Inflammatory macrophage (primary cell): ENCODE measurements around the gene HRK.

Source experiments
- DNase-seq, 2 donors: peaks; one replicate each; pipeline ENCODE4 v3.0.0-alpha.2; 2020 to 2022
- total RNA-seq, 18 experiments: gene quantifications; one replicate each; lab custom pipeline; 2026; ENCODE audit warnings: mixed read lengths in 6 of 18, inconsistent platforms in 2 of 18; lab: John Stamatoyannopoulos, UW

The HRK gene
- total RNA-seq = 0.07 to 4.5 (median 0.71) reads per million in 18 experiments

DNA sequence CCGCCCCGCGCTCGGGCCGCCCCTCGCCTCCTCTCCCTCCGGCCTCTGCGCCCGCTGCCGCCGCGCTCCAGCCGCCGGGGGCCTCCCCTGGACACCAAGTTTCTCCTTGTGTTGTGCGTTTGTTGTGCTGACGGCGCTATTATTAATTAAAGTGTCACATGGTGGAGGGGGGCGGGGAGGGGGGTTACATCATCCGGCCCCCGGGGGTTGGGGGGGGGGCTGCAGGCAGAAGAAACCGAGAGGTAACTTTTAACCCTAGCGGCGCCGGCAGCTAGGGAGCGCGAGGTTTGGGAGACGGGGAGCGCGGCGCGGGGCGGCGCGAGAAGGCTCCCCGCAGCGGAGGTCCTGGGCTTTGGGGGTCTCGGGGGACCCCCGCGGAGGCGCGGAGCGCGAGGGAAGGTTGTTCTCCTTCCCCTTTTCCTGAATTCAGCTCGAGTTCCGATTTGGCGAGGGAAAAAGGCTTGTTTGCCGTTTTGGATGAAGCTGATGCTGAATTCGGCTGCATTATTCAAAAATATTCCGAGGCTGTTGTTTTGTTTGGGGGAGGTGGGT is at the start of gene HRK:
TSS of gene HRK (minus strand) at position 117 of the 552 bp plus-strand sequence. CDS start 134 bp downstream, outside the sequence.
- no peak for DNase-seq

DNA sequence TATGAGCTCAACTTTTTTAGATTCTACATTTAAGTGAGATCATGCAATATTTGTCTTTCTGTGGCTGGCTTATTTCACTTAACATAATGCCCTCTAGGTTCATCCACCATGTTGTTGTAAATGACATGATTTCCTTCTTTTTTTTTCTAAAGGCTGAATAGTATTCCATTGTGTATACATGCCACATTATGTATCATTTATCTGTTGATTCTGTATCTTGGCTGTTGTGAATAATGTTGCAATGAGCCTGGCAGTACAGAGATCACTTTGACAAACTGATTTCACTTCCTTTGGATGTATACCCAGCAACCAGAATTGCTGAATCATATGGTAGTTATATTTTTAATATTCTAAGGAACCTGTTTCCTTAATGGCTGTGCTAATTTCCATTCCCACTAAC is 48.6 kb upstream of the HRK start:
- peak in 1 of 2 donors; percentile 12 for DNase-seq

DNA sequence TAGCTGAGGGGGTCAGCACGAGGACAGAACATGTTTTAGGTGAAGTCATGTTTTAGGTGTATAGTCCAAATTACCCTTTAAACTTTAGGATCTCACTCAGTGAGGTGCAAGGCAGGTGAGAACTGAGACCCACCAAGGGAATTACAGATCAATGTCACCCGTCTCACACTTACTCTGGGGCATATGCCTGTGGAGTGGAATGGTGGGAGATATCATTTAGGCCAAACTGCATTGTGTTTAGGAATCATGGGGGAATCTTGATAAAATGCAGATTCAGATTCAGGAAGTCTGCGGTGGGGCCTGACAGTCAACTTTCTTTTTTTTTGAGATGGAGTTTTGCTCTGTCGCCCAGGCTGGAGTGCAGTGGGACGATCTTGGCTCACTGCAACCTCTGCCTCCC is 47.3 kb upstream of the HRK start:
- no peak for DNase-seq

DNA sequence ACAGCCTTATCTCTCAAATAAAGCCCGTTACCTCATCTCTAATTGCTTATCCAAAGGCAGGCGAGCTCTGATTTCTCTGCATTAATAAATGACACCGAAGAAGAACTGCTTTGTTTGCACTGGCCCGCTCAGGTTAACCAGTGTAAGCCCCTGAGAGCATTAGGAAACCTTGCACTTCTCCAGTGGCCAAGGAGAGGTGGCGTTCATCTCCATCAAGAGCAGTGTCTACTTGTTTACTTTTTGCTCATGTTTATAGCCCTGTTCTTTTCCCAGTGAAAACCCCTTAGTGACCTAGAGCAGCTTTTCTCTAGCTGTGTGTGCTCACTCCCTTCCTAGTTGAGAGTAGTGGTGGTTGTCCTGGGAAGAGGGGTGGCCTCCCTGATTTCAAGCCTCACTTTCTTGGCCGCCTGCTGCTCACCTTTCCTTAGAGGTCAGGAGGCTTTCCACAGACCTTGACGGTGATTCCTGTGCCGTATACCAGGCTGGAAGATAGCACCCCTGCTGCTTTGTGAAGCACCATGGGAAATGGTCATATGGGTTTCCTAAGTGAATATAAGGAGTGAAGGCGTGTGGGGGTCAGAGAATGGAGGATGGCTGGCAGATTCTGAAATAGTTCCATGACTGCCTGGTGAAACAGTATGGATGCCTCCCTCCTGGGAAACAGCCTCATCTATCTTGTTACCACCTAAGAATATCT is 46.2 kb upstream of the HRK start:
- no peak for DNase-seq

DNA sequence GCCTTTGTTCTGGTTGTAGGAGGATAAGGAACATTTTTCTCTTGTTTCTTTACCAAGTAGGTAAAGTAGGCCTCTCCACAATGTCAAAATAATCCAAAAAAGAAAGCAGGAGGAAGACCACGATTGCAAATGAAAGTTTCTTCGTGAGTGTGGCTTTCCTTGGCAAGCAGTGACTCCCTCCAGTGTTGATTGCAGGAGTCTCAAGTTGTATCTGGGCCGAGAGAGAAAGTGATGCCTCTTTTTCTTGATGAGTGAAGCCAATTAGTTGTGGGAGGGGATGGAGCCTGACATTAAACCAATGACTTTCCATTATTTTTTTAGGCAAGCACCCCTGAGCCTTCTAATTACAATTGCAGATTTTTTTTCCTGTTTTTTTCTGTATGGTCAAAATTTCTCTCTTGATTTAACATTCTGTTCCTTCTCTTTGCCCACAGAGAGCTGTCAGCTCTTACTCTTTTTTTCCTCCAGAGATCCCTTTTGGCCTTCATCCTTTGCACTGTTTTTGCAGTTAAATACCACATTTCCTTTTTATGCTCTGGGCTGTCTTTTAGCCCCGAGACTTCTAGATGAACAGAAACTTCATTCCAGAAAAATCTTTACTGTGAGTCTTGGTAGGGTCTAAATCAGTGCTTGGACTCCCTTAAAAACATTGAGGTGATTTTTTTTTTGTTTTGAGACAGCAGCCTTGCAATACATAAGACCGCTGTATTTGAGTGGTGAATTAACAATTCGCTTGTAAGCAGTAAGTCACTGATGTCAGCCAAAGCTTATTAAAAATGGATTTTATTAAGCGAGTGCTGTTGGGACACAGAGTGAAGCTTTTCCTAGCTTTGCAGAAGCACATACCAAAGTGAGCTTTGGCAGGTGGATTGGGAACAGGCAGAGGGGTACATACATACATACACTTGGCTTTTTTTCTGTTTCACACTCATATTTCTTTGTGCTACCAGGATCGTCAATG is 45.3 kb upstream of the HRK start:
- no peak for DNase-seq

DNA sequence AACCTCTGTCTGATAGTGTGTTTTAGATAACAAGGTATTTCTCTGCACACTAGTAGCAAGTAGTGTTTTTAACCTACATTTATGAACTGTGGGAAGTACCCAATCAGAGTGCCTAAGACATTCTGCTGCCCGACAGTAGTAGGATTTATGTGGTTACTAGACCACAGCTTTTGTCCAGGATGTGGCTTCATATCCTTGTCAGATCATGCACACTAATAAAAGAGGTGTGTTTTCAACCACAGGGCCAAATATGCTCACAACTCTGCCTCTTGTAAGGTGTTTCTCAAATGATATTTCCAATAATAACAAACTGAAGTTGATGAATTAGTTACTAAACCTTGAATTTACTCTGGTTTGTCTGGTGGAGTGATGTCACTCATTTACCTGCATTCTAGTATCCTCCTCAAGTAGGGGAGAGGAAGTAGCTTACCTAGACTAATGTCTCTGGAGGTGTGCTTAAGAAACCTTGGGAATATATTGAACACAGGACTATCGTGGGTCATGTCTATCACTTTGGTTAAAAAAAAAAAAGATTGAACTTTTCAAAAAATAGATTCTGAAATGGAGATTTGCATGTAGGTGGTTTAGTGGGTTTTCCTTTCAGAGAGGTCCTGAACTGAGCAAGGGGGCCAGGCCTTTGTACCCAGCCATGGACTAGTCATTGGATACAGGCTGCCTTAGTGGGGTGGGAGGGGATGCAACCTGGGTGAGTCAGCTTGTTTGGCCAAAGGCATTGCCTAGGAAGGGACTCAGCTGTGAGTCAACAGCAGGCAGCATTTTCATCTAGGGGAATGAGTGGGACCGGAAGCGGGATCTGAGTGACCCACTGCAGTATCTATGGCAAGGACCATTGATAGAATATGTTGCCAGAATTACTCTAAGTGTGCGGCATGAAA is 43.6 kb upstream of the HRK start:
- no peak for DNase-seq

DNA sequence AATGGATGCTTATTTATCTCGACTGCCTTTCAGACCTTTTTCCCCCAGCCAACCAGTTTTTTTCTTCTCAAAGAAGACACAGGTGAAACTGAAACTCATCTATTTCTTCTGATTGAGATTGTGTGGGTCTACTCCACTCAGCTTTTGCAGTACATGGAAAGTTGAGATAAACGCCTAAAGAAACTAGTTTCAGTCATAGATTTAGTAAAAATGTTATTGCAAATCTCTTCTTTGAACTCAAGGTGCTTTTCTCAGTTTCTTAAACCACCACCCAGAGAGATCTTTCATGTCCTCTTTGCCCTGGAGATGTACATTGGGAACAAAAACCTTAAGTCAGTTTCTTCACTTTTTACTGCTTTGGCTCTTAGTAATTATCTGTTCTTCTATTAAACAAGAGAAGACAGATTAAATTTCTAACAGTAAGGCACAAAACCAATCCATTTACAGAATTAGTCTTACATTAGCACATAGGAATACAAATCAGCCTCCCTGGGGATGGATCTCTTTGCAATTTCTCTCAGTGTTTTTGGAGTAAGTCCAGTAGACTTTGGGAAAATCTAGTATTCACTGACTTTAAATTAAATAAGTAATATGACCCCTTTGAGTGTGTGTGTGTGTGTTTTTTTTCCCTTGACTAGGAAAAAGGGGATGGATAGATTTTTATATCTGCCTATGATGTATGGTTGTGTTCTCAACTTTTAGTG is 41.1 kb upstream of the HRK start:
- DNase-seq = no peak

DNA sequence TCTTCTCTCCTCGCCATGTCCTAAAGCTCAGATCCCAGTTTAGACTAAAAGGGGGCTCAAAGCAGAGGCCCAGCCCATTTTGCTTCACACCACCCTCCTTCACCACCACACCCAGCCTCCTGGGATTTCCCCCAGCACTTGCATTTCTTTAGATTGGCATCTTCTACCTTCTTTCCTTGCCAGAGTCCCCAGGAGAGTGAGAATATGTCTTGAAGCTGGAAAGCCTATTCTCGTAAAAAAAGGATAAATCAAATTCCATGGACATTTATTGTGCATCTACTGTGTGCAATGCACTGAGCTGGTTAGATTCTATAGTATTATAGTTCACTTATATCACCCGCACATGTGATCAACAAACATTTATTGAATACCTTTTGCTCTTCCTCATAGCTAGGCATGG is 39.7 kb upstream of the HRK start:
- no peak for DNase-seq

DNA sequence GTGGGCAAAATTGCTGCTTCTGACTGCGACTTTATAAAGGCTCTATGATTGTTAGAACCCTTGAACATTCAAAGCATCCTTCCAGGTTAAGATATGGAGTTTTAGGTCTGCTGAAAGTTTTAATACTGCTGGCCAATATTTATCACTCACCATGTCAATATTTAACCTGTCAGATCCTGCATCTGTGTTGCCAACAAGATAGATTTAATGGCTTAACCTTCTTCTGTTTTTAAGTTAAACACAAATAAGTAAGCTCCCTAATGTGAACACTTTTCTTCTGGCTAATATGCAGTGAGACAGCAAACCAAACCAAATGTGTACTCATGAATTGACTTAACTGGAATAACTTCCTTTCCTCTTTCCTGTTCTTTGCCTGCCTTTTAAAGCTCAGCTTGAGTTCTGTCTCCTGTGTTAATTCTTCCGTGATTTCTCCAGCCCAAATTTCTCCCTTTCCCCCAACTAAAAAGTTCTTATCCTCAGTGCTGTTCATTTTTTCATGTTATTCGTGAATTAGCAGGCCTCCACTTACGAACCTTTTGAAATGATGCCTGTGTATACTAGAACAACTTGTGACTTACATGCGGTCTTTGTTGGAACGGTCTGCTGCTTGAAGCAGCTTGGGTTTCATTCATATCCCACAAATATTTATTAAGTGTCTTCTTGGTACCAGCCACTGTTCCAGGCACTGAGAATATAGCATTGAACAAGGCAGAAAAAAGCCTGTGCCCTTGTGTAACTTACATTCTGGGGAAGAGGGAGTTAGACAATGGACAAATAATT is 38.7 kb upstream of the HRK start:
- no peak for DNase-seq

DNA sequence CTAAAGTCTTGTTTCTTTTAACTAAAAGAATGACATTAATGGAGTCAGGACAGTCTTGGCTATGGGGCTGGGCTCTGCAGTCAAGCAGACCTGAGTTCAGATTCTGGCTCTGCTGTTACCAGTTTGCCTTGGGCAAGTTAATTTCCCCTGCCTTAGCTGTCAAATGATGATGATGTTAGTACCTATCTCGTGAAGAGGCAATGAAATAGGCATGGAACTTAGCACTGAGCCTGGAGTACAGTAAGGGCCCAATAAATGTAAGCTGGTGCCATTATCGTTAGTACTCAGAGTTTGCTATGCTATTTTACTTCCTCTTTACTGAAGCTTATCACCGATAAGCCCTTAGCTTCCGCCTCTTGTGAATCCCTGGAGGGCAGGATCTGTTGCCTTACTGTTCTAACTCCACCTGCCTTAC is 38.0 kb upstream of the HRK start:
- peak in 1 of 2 donors; percentile 6 for DNase-seq

DNA sequence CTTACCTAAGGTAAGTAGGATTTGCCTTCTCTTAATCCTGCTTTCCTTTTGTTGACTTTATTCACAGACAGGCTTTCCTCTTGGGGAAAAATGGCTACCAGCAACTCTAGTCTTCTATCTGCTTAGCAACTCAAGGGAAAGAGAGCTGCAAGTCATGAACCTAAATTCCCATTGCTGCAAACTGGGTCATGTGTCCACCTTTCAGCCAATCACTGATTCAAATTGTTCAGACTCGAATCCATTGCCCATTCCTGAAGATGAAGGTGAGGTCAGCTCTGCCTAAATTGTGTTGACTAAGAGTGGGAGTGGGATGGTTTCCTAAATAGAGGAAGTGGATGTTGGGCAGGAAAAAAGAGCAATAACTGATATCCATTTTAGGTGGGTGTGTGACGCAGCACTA is 37.2 kb upstream of the HRK start:
- peak; percentile 25 to 30 for DNase-seq

DNA sequence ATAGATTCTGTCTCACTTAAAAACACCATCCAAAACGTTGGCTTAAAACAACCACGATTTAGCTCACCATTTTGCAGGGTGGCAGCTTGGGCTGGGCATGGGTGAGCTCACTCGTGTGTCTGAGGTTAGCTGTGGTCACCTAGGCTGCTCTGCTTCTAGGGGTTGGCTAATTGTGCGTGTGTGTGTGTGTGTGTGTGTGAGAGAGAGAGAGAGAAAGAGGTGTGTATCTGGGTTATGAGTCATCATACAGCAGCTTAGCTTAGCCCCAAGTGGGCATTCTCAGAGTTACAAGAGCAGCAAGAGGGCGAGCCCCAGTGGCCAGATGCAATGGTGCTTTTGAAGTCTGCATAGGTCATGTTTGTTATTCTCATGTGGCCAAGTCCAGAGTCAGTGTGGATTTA is 35.5 kb upstream of the HRK start:
- DNase-seq = peak in 1 of 2 donors; percentile 7

DNA sequence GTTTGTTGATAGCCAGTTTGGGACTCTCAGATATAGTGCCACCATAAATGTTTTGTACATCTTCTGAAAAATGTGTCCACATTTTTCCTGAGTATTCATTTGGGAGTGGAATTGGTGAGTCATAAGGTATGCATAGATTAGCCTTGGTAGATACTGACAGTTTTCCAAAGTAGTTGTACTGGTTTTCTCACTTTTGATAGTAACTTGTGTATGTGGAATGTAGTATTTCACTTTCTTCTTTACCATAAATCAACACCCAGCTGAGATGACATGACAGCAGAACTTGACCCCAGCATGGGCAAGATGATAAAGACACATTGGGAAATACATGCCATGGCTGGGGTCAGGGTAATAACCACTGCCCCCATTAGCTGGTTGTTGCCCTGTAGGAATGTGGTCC is 34.9 kb upstream of the HRK start:
- no peak for DNase-seq

DNA sequence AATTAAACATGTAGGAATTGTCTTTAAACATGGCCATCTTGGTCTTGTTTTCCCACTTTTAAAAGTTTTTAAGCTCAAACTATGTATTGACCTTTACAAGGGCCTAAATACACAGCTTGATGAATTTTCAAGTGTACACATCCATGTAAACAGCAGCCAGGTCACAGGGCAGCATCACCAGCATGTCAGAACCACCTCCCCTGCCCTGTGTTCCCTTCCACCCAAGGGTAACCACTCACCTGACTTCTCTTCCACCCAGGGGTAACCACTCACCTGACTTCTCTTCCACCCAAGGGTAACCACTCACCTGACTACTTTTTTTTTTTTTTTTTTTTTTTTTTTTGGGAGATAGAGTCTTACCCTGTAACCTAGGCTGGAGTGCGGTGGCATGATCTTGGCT is 34.1 kb upstream of the HRK start:
- no peak for DNase-seq

DNA sequence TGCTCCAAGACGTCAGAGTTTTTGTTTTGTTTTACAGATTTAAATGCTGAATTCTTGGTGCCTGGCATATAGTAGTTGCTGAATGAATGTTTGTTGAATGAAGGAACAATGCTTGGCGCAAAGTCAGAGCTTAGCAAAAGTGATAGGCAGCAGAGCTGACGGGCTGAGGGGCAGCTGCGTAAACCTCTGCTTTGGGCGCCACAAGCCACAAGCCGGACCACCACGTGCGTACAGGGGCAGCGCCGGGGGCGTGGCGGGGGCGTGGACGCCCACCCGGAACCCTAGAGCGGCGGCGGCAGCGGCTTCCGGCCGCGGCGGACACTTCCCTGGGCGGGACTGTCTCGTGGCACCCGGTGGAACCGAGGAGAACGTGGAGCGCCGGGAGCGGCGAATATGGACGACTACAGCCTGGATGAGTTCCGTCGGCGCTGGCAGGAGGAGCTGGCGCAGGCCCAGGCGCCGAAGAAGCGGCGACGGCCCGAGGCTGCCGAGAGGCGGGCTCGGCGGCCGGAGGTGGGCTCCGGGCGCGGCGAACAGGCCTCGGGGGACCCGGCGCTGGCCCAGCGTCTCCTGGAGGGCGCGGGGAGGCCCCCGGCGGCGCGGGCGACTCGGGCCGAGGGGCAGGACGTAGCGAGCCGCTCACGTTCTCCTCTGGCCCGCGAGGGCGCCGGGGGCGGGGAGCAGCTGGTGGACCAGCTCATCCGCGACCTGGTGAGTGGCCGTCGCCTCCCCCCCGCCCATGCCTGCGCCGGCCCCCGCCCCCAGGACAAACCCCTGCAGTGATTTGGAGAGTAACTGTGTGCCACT is 29.6 kb upstream of the HRK start, which contains the start of gene FBXW8:
TSS of gene FBXW8 (plus strand) at position 306 of the 807 bp plus-strand sequence. CDS start at position 394, 88 bp downstream.
- peak; percentile 62 to 70 for DNase-seq

DNA sequence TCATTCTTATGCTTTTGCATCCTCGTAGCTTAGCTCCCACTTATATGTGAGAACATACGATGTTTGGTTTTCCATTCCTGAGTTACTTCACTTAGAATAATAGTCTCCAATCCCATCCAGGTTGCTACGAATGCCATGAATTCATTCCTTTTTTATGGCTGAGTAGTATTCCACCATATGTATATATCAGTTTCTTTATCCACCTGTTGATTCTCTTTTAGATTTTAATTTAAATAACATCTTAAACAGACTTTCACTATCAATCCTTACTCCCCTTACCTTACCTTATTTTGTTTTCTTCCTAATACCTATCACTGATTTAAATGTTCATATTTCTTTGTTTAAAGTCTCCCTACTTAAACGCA is 29.0 kb upstream of the HRK start:
- DNase-seq = no peak

DNA sequence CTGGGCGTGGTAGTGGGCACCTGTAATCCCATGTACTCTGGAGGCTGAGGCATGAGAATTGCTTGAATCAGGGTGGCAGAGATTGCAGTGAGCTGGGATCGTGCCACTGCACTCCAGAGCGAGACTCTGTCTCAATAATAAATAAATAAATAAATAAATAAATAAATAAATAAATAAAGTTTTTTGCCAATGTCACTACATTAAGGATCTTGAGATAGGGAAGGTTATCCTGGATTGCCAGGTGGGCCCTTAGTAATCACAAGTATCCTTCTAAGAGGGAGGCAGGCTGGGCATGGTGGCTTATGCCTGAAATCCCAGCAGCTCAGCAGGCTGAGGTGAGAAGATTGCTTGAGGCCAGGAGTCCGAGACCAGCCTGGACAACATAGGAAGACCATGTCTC is 25.0 kb upstream of the HRK start:
- no peak for DNase-seq

DNA sequence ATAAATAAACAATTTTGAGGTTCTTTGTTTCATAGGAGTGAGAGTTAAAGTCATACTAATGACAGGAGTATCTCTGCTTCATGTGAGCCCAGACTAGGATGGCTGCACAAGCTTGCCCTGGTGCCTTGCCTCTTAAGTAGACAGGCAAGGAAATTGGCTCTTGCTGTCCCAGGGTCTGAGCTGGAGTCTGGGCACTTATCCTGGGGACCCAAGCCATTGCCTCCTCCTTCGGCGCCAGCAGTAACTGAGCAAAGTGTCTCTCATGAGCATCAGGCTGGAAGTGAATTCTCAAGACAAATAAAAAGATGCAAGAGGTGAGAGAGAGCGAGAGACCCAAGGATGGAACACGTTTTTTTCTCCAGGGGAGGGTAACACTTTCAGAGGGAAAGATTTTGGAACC is 22.6 kb upstream of the HRK start:
- DNase-seq = no peak

DNA sequence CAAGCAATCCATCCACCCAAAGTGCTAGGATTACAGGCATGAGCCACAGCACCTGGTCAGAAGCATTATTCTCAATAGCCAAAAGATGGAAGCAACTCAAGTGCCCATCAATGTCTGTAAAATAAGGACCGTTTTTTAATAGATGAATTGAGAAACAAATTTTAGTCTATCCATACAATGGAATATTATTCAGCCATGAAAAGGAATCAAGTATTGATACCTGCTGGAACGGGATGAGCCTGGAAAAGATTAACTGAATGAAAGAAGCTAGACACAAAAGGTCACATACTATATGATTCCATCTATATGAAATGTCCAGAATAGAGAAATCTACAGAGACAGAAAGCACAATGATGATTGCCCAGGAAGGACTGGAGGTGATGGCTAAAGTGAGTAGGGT is 20.4 kb upstream of the HRK start:
- no peak for DNase-seq

DNA sequence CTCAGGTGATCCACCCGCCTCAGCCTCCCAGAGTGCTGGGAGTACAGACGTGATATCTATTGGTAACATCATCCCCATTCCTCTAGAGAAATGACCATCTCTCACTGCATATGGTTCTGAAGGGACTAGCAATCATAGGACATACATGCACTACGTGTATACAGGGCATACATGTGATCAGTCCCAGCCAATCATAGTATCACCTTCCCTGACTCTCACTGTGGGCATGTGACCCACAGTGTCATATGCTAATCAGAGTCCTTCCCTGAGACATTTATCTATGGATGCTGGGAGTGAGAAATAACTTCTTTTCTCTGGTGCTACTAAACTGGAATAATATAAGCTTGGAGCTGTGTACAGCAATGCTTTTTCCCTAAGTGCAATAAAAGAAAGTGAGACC is 17.4 kb upstream of the HRK start:
- DNase-seq = no peak
